NCI-H460 (cell line): ENCODE results near the gene DNMT1. TPM values are rescaled to one million over a fixed set of nuclear protein-coding genes. Genes with fewer than 3 reads are reported as not detected.

Source experiments
- small RNA-seq, 2 experiments: library from RNA; depleted of rRNA; stranded (forward); fragments of <200 nt; gene quantifications; one replicate each; pipeline ENCODE3, GENCODE V24; 2014
- total RNA-seq: library from RNA; depleted of rRNA; stranded (reverse); fragments of >200 nt; shearing (Covaris generic); gene quantifications from 2 replicates; pipeline ENCODE4 v1.2.3, GENCODE V29; 2014; rRNA removed

Gene DNMT1
- total RNA-seq, 1 experiment from 2014 or later, result 49.9 TPM

Small RNA genes lying within 50 kb of the gene (small RNA-seq; reads per million reads assigned to genes)
- 0 reads per million in 2 experiments for gene MIR4322
- 3.1 to 34.9 reads per million in 2 experiments for gene SNORD105
- gene SNORD105B, result 339 to 9,385 reads per million in 2 experiments

Other genes starting within 250 kb of the DNMT1 start
- gene COL5A3, start 184.4 kb downstream of the DNMT1 start, total RNA-seq, result 0.06 and 0.12 TPM in 2 replicates
- gene RDH8, start 181.5 kb downstream of the DNMT1 start, total RNA-seq, result not detected in 2 replicates
- 9.1 and 9.4 TPM in 2 replicates for gene SHFL, start 108.6 kb downstream of the DNMT1 start, total RNA-seq
- gene ANGPTL6, start 92.3 kb downstream of the DNMT1 start, total RNA-seq, result not detected in 2 replicates
- gene PPAN, start 88.6 kb downstream of the DNMT1 start, total RNA-seq, result 38.5 and 39.7 TPM in 2 replicates
- gene P2RY11, start 83.3 kb downstream of the DNMT1 start, total RNA-seq, result 3.6 and 6.0 TPM in 2 replicates
- gene EIF3G, start 75.1 kb downstream of the DNMT1 start, total RNA-seq, result 227 and 253 TPM in 2 replicates
- gene S1PR2, start 36.4 kb upstream of the DNMT1 start, total RNA-seq, result 1.5 and 1.8 TPM in 2 replicates
- gene MRPL4, start 57.3 kb upstream of the DNMT1 start, total RNA-seq, result 73.9 and 81.6 TPM in 2 replicates
- 1.1 and 1.6 TPM in 2 replicates for gene ICAM1, start 76.2 kb upstream of the DNMT1 start, total RNA-seq
- not detected in 2 replicates for gene ICAM4, start 92.0 kb upstream of the DNMT1 start, total RNA-seq
- gene ICAM5, start 95.0 kb upstream of the DNMT1 start, total RNA-seq, result 1.9 and 2.1 TPM in 2 replicates
- gene ZGLP1, start 114.9 kb upstream of the DNMT1 start, total RNA-seq, result 1.2 and 2.8 TPM in 2 replicates
- 12.6 and 18.0 TPM in 2 replicates for gene FDX2, start 121.1 kb upstream of the DNMT1 start, total RNA-seq
- gene RAVER1, start 138.6 kb upstream of the DNMT1 start, total RNA-seq, result 9.5 and 10.7 TPM in 2 replicates
- 5.0 and 7.4 TPM in 2 replicates for gene ICAM3, start 144.7 kb upstream of the DNMT1 start, total RNA-seq
- 43.4 and 43.9 TPM in 2 replicates for gene TYK2, start 185.6 kb upstream of the DNMT1 start, total RNA-seq
- gene CDC37, start 208.6 kb upstream of the DNMT1 start, total RNA-seq, result 116 and 131 TPM in 2 replicates
- 2.1 and 2.2 TPM in 2 replicates for gene PDE4A, start 225.6 kb upstream of the DNMT1 start, total RNA-seq